ENCODE results near the gene LUC7L2. TPM values are rescaled to one million over a fixed set of nuclear protein-coding genes. Genes with fewer than 3 reads are reported as not detected.

The LUC7L2 gene
- total and polyA plus RNA-seq, 2 donors from 2014 or later, result 33.0 to 97.9 TPM

- H3K4me1 ChIP-seq (ENCODE audit: control insufficient read depth in 2 of 3, insufficient read depth in 2 of 3, low read depth in 1 of 3, low read length in 3 of 3), result peaks cover 0 to 8% (median 4%) of the 10 kb centered on the region in 3 donors
- peak overlapping the region; percentile 99 to 100 for H3K27ac ChIP-seq (ENCODE audit: low read depth in 2 of 2, low read length in 2 of 2)
- peak in 1 of 5 donors; percentile 92 for DNase-seq
- no peaks in the 10 kb centered on the region for H3K36me3 ChIP-seq (ENCODE audit: control insufficient read depth in 2 of 3, insufficient read depth in 3 of 3, low read length in 3 of 3)
- H3K9ac ChIP-seq (ENCODE audit: low read length in 3 of 3), result peak overlapping the region; percentile 97 to 100 (median 99)
- intact Hi-C loops (cut with DNase I), result no loop called here
- no peaks in the 10 kb centered on the region for H3K9me3 ChIP-seq (ENCODE audit: control insufficient read depth in 2 of 3, insufficient read depth in 1 of 3, low read length in 3 of 3)
- no peak for FAIRE-seq
- no peak for TF ChIP-seq CTCF (IDR thresholded peaks at IDR 0.05; ENCODE audit: borderline replicate concordance, extremely low read depth, insufficient read depth)
- peak overlapping the region; percentile 78 to 93 (median 92) for H3K4me3 ChIP-seq (ENCODE audit: low read length in 3 of 3)
- H3K27me3 ChIP-seq (ENCODE audit: control insufficient read depth, insufficient read depth, low read length), result no peaks in the 10 kb centered on the region
Observed at GRCh38 chr7:139340808-139341057, 19.0 kb upstream of the LUC7L2 start.

GRCh38 chr7:139341058-139341775 lies 18.5 kb upstream of the LUC7L2 start, which contains the start of gene FMC1:
Gene FMC1 (plus strand): TSS chr7:139341337. CDS start chr7:139341385, 48 bp downstream.
- DNase-seq (peak; percentile 95 to 98 (median 97)), FAIRE-seq (no peak)
- TF ChIP-seq CTCF (IDR thresholded peaks at IDR 0.05; ENCODE audit: borderline replicate concordance, extremely low read depth, insufficient read depth), result peak; percentile 49
- peak within 1 kb of the TSS; percentile 97 to 100 (median 99) for H3K9ac ChIP-seq (ENCODE audit: low read length in 3 of 3)
- peaks cover 0 to 8% (median 4%) of the 10 kb centered on the region in 3 donors for H3K4me1 ChIP-seq (ENCODE audit: control insufficient read depth in 2 of 3, insufficient read depth in 2 of 3, low read depth in 1 of 3, low read length in 3 of 3)
- intact Hi-C loops (cut with DNase I), result no loop called here
- H3K27me3 ChIP-seq (ENCODE audit: control insufficient read depth, insufficient read depth, low read length), result no peaks in the 10 kb centered on the region
- H3K9me3 ChIP-seq (ENCODE audit: control insufficient read depth in 2 of 3, insufficient read depth in 1 of 3, low read length in 3 of 3), result no peaks in the 10 kb centered on the region
- H3K4me3 ChIP-seq (ENCODE audit: low read length in 3 of 3), result peak within 1 kb of the TSS; percentile 78 to 93 (median 92)
- H3K36me3 ChIP-seq (ENCODE audit: control insufficient read depth in 2 of 3, insufficient read depth in 3 of 3, low read length in 3 of 3), result peaks cover 0 to under 1% (median 0%) of the 10 kb centered on the region in 3 donors
- peak within 1 kb of the TSS; percentile 99 to 100 for H3K27ac ChIP-seq (ENCODE audit: low read depth in 2 of 2, low read length in 2 of 2)

DNA sequence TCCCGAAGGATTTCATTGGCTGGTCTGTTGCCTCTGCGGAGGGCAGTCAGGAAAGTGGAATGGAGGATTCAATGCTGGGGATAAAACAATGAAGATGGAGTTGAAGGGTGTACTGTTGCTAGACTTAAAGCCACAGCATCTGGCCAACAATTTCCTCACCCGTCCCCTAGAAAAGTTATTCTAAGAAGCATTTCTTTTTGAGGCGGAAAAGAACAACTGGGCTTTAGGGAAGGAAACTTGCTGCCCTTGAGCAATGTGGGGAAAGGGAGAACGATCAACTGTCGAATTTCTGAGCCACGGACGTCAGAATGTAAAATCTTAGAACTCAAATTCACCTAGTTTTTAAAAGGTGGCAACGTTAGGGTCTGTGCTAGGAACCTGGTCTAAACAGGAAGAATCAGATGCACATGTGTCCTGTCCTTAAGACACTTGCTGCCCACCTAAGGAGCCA lies 17.9 kb upstream of the LUC7L2 start:
- peak overlapping the region; percentile 99 to 100 for H3K27ac ChIP-seq (ENCODE audit: low read depth in 2 of 2, low read length in 2 of 2)
- H3K27me3 ChIP-seq (ENCODE audit: control insufficient read depth, insufficient read depth, low read length), result no peaks in the 10 kb centered on the region
- TF ChIP-seq CTCF (IDR thresholded peaks at IDR 0.05; ENCODE audit: borderline replicate concordance, extremely low read depth, insufficient read depth), result no peak
- no peaks in the 10 kb centered on the region for H3K9me3 ChIP-seq (ENCODE audit: control insufficient read depth in 2 of 3, insufficient read depth in 1 of 3, low read length in 3 of 3)
- DNase-seq (no peak), FAIRE-seq (no peak)
- H3K36me3 ChIP-seq (ENCODE audit: control insufficient read depth in 2 of 3, insufficient read depth in 3 of 3, low read length in 3 of 3), result peaks cover 3 to 7% (median 3%) of the 10 kb centered on the region in 3 donors
- H3K4me3 ChIP-seq (ENCODE audit: low read length in 3 of 3), result peak overlapping the region; percentile 78 to 93 (median 92)
- H3K9ac ChIP-seq (ENCODE audit: low read length in 3 of 3), result peak overlapping the region; percentile 75 to 100 (median 97)
- intact Hi-C loops (cut with DNase I), result no loop called here
- peaks cover 0 to 8% (median 4%) of the 10 kb centered on the region in 3 donors for H3K4me1 ChIP-seq (ENCODE audit: control insufficient read depth in 2 of 3, insufficient read depth in 2 of 3, low read depth in 1 of 3, low read length in 3 of 3)

Measured in kidney (tissue), 14 donors.